ENCODE data around the gene NOL12.
"Not testable (repeated sequence)": the region's sequence is repeated elsewhere in the genome, so short reads cannot be mapped to it uniquely, and the experiment has no call there.

NOL12 gene

GRCh38 chr22:37713761-37714160 lies 27.6 kb downstream of the NOL12 start:
- Histone ChIP-seq H3K4me3 (ENCODE audit: low read length) (no peak overlapping the region), H3K9ac (ENCODE audit: low read length) (no peak overlapping the region), H3K36me3 (ENCODE audit: control insufficient read depth, insufficient read depth, low read length) (no peaks in the 10 kb centered on the region), H3K9me3 (ENCODE audit: control insufficient read depth, low read length) (no peaks in the 10 kb centered on the region), H3K27me3 (ENCODE audit: control insufficient read depth, insufficient read depth, low read length) (no peaks in the 10 kb centered on the region), H3K4me1 (ENCODE audit: control insufficient read depth, insufficient read depth, low read length) (peaks cover 8% of the 10 kb centered on the region)

- Histone ChIP-seq H3K4me1 (ENCODE audit: control insufficient read depth, insufficient read depth, low read length) (peaks cover 8% of the 10 kb centered on the region), H3K9ac (ENCODE audit: low read length) (no peak overlapping the region), H3K9me3 (ENCODE audit: control insufficient read depth, low read length) (no peaks in the 10 kb centered on the region), H3K36me3 (ENCODE audit: control insufficient read depth, insufficient read depth, low read length) (no peaks in the 10 kb centered on the region), H3K4me3 (ENCODE audit: low read length) (no peak overlapping the region), H3K27me3 (ENCODE audit: control insufficient read depth, insufficient read depth, low read length) (no peaks in the 10 kb centered on the region)
Measured at GRCh38 chr22:37714634-37715033, 28.5 kb downstream of the NOL12 start.

- Histone ChIP-seq H3K36me3 (ENCODE audit: control insufficient read depth, insufficient read depth, low read length) (no peaks in the 10 kb centered on the region), H3K9ac (ENCODE audit: low read length) (no peak overlapping the region), H3K4me1 (ENCODE audit: control insufficient read depth, insufficient read depth, low read length) (peaks cover 3% of the 10 kb centered on the region), H3K9me3 (ENCODE audit: control insufficient read depth, low read length) (no peaks in the 10 kb centered on the region), H3K4me3 (ENCODE audit: low read length) (no peak overlapping the region), H3K27me3 (ENCODE audit: control insufficient read depth, insufficient read depth, low read length) (no peaks in the 10 kb centered on the region)
Measured at GRCh38 chr22:37715760-37716159, 29.6 kb downstream of the NOL12 start.

- Histone ChIP-seq H3K9me3 (ENCODE audit: control insufficient read depth, low read length) (no peaks in the 10 kb centered on the region), H3K9ac (ENCODE audit: low read length) (no peak overlapping the region), H3K4me1 (ENCODE audit: control insufficient read depth, insufficient read depth, low read length) (no peaks in the 10 kb centered on the region), H3K27me3 (ENCODE audit: control insufficient read depth, insufficient read depth, low read length) (no peaks in the 10 kb centered on the region), H3K36me3 (ENCODE audit: control insufficient read depth, insufficient read depth, low read length) (no peaks in the 10 kb centered on the region), H3K4me3 (ENCODE audit: low read length) (no peak overlapping the region)
Measured at GRCh38 chr22:37716708-37717107, 30.6 kb downstream of the NOL12 start.

- not testable (repeated sequence) for H3K27me3 ChIP-seq (ENCODE audit: control insufficient read depth, insufficient read depth, low read length); H3K9ac ChIP-seq (ENCODE audit: low read length); H3K36me3 ChIP-seq (ENCODE audit: control insufficient read depth, insufficient read depth, low read length); H3K4me1 ChIP-seq (ENCODE audit: control insufficient read depth, insufficient read depth, low read length); H3K9me3 ChIP-seq (ENCODE audit: control insufficient read depth, low read length); H3K4me3 ChIP-seq (ENCODE audit: low read length)
Measured at GRCh38 chr22:37717235-37717634, 31.1 kb downstream of the NOL12 start.

- not testable (repeated sequence) for H3K27me3 ChIP-seq (ENCODE audit: control insufficient read depth, insufficient read depth, low read length); H3K4me3 ChIP-seq (ENCODE audit: low read length); H3K9me3 ChIP-seq (ENCODE audit: control insufficient read depth, low read length); H3K4me1 ChIP-seq (ENCODE audit: control insufficient read depth, insufficient read depth, low read length); H3K36me3 ChIP-seq (ENCODE audit: control insufficient read depth, insufficient read depth, low read length); H3K9ac ChIP-seq (ENCODE audit: low read length)
Measured at GRCh38 chr22:37717746-37718305, 31.7 kb downstream of the NOL12 start.

GRCh38 chr22:37725551-37726240 lies 39.6 kb downstream of the NOL12 start:
- Histone ChIP-seq H3K9ac (ENCODE audit: low read length) (no peak overlapping the region), H3K4me1 (ENCODE audit: control insufficient read depth, insufficient read depth, low read length) (peaks cover 15% of the 10 kb centered on the region), H3K4me3 (ENCODE audit: low read length) (no peak overlapping the region), H3K9me3 (ENCODE audit: control insufficient read depth, low read length) (no peaks in the 10 kb centered on the region), H3K27me3 (ENCODE audit: control insufficient read depth, insufficient read depth, low read length) (no peaks in the 10 kb centered on the region), H3K36me3 (ENCODE audit: control insufficient read depth, insufficient read depth, low read length) (no peaks in the 10 kb centered on the region)

- no peak overlapping the region for H3K9ac ChIP-seq (ENCODE audit: low read length)
- no peak overlapping the region for H3K4me3 ChIP-seq (ENCODE audit: low read length)
- no peaks in the 10 kb centered on the region for H3K27me3 ChIP-seq (ENCODE audit: control insufficient read depth, insufficient read depth, low read length)
- peaks cover 21% of the 10 kb centered on the region for H3K4me1 ChIP-seq (ENCODE audit: control insufficient read depth, insufficient read depth, low read length)
- no peaks in the 10 kb centered on the region for H3K9me3 ChIP-seq (ENCODE audit: control insufficient read depth, low read length)
- no peaks in the 10 kb centered on the region for H3K36me3 ChIP-seq (ENCODE audit: control insufficient read depth, insufficient read depth, low read length)
Measured at GRCh38 chr22:37726241-37726887, 40.2 kb downstream of the NOL12 start.

- Histone ChIP-seq H3K27me3 (ENCODE audit: control insufficient read depth, insufficient read depth, low read length) (no peaks in the 10 kb centered on the region), H3K9ac (ENCODE audit: low read length) (no peak overlapping the region), H3K9me3 (ENCODE audit: control insufficient read depth, low read length) (no peaks in the 10 kb centered on the region), H3K36me3 (ENCODE audit: control insufficient read depth, insufficient read depth, low read length) (no peaks in the 10 kb centered on the region), H3K4me1 (ENCODE audit: control insufficient read depth, insufficient read depth, low read length) (peaks cover 41% of the 10 kb centered on the region), H3K4me3 (ENCODE audit: low read length) (no peak overlapping the region)
Measured at GRCh38 chr22:37728620-37729019, 42.5 kb downstream of the NOL12 start.

- Histone ChIP-seq H3K9ac (ENCODE audit: low read length) (no peak overlapping the region), H3K27me3 (ENCODE audit: control insufficient read depth, insufficient read depth, low read length) (no peaks in the 10 kb centered on the region), H3K4me3 (ENCODE audit: low read length) (no peak overlapping the region), H3K36me3 (ENCODE audit: control insufficient read depth, insufficient read depth, low read length) (no peaks in the 10 kb centered on the region), H3K9me3 (ENCODE audit: control insufficient read depth, low read length) (no peaks in the 10 kb centered on the region), H3K4me1 (ENCODE audit: control insufficient read depth, insufficient read depth, low read length) (peaks cover 65% of the 10 kb centered on the region)
Measured at GRCh38 chr22:37731804-37732471, 45.8 kb downstream of the NOL12 start.

GRCh38 chr22:37732699-37733607 lies 46.8 kb downstream of the NOL12 start:
- H3K4me3 ChIP-seq (ENCODE audit: low read length), result no peak overlapping the region
- H3K36me3 ChIP-seq (ENCODE audit: control insufficient read depth, insufficient read depth, low read length), result no peaks in the 10 kb centered on the region
- no peaks in the 10 kb centered on the region for H3K9me3 ChIP-seq (ENCODE audit: control insufficient read depth, low read length)
- no peak overlapping the region for H3K9ac ChIP-seq (ENCODE audit: low read length)
- no peaks in the 10 kb centered on the region for H3K27me3 ChIP-seq (ENCODE audit: control insufficient read depth, insufficient read depth, low read length)
- peaks cover 64% of the 10 kb centered on the region for H3K4me1 ChIP-seq (ENCODE audit: control insufficient read depth, insufficient read depth, low read length)

All from mucosa of stomach (tissue), 1 donor.